CD4-positive, alpha-beta T cell treated with Interleukin-12 subunit alpha and Interleukin-12 subunit beta, for 1 hour (primary cell): ENCODE results near the gene DLG1.

Experiments used
- DNase-seq: peaks from one replicate; pipeline ENCODE4 v3.0.0-alpha.2; 2020

The DLG1 gene

DNA sequence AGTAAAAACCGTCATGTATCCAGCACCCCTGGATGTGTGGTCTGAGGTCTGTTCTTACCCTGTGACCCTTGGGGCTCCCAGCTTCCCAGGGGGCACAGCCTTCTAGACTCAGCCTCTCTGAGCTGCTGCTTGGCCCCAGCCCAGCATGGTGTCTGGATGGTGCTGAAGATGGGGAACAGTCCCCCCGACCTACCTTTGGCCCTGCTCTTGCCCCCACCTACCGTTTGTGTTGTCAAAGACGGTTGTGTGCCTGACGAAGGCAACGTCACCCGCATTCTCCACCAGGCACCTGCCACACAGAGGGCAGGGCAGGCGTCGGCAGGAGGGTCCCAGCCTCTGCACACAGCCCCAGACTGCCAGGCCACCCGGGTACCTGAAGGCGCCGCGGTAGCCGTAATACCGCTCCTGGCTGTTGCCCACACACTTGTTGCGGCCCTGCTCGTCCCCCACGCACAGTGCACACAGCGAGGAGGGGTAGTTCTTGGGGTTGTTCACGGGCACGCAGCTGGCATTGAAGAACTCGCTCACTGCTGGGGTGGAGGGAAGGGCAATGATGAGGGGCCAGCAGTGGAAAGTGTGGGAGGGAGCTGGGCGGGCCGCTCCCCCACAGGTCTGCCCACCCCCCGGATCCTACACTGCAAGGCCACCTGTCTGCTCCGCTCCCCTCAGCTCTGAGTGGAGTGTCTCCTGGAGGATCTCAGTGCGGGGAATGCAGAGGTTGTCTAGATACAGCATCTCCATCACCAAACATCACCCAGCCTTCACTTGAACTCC is 289.8 kb downstream of the DLG1 start:
- no peak for DNase-seq

- no peak for DNase-seq
Measured at GRCh38 chr3:197007953-197008352, 290.5 kb downstream of the DLG1 start.

- no peak for DNase-seq
Measured at GRCh38 chr3:197007296-197007940, 291.0 kb downstream of the DLG1 start.

DNA sequence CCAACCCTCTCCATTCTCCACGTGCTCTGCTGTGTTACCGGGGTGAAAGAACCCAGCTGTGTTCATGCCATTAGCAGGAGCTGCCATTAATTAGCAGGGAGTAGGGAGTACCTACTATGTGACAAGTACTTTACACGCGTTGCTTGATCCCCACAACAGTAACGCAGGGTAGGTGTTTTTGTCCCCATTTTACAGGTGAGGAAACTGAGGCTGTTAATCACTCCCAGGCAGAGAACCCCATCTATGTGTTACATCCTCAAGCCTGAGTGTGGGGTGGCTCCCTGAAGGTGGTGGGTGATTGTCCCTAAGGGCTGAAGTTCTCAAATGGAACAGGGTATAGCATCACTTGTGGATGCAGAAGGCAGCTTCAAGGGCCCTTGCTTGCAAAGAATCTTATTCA is 291.6 kb downstream of the DLG1 start:
- no peak for DNase-seq

- DNase-seq = no peak
Measured at GRCh38 chr3:197006446-197006845, 292.0 kb downstream of the DLG1 start.

- DNase-seq = peak; percentile 17
Measured at GRCh38 chr3:197003461-197004385, 294.7 kb downstream of the DLG1 start.

GRCh38 chr3:197002701-197003454 is 295.5 kb downstream of the DLG1 start:
- DNase-seq = peak; percentile 87

- no peak for DNase-seq
Measured at GRCh38 chr3:197001972-197002700, 296.3 kb downstream of the DLG1 start.

DNA sequence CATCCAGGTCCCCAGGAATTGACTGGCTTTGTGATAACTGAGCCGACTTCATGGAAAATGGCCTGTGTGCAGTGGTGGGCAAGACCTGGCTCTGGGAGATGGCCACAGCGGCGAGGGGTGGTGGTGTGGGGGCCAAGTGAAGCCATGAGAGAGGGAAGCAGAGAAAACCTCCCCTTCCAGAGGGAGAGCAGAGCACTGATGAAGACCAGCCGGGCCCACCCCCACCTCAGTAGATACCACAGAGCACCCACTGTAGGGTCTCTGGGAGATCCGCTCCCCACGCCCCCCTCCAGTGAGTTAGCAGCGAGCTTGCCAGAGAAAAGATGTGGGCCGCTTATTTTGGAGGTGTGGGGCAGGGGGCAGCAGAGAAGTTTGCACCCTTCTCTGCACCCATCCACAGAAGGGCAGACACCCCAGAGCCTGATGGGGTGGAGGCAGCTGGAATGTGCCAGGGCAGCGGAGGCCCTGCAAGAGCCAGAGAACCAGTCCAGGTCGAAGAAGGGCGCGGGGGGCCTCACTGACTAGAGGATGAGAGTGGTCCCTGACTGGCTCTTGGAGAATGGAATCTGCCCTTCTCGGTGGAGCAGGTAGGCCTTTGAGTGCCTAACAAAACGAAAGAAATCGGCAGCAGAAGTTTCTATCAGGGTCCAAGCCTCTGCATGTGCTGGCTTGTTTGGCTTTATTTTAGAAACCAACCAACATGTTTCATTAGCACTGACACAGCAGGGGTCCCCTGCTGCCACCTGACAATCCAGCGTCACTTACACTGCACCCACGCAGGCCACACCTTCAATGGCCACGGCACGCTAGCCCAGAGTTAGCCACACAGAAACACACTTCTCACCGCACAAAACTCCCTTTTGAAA is 297.1 kb downstream of the DLG1 start:
- no peak for DNase-seq

DNA sequence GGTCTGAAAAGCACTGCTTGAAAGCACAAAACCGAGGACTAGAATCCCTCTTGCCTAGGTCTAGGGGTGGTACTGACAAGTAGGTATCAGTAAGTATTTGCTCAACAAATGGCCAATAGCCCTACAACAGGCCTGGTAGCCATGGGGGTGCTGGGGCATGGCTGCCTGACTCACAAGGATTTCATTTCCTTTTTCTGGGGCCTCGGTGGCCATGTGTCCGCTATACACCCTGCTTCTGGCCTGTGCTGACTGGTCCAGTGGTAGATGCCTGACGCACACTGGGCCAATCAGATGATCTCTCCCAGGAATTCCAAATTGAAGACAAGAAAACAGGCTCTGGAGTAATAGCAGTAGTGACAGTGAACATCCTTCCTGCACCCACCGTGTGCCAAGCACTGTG is 298.2 kb downstream of the DLG1 start:
- no peak for DNase-seq

DNA sequence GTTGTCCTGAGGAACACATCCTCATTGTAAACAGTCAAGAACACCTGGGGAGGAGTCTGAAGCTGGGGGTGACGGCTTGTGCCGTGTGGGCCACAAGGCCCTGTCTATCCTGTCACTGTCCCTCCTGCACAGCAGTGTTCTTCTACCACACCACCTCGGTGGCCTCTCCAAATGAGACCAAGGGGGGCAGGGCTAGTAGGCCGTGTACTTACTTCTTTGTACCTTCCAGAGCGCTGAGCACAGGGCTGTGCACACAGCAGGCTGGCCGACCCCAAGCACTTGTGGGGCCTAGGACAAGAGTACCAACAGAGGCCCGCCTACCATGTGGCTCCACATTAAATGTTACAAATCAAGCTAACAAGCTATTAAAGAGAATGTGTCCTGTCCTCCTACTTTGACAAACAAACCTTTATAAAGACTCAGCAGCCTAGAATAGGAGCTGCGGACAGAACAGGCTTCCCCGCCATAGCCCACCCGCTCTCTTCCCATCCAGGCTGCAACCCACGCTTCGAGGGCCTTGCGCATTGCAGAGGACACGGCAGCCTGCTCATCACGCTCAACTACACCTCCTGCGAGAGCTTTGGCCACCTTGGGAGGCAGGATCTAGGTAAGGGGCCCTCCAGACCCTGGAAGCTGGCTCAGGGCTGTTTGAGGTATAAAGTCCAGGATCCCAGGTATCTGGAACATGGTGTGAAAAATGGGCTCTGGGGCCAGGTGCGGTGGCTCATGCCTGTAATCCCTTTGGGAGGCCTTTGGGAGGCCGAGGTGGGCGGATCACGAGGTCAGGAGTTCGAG is 299.2 kb downstream of the DLG1 start:
- DNase-seq = no peak

- no peak for DNase-seq
Measured at GRCh38 chr3:196997311-196997710, 301.1 kb downstream of the DLG1 start.

DNA sequence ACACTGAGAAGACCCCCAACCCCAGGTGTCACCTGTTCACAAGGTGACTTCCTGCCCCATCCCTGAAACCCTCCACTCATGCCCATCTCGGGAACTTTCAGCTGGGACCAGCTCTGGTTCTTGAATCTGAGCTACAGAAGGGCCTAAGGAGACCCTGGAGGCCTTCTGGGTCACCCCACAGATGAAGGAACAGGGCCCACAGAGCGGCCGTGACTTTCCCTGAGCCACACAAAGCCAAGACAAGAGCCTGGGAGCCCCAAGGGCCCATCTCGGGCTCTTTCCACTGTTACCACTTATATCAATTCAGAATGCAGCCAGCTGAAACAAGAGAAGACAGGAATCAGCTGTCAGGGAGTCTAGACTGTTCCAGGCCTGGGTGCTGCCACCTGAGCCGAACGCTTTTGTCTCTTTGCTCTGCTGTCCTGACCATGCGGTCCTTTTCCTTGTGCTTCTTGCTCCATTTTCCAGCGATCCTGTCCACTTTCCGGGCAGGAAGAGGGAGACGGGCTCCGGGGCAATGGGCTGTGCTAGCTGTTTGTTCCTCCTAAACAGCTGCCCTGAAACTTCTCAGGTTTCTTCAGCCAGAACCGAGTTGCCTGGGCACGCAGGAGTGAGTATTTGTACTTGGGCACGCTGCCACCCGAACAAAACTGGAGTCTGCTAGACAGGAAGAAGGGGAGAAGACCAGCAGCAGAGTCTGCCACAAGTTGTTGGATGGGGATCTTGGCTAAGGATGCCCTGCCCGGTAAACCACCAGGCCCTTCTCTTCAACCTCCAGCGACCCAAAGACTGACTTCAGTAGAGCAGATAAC is 301.8 kb downstream of the DLG1 start:
- no peak for DNase-seq

DNA sequence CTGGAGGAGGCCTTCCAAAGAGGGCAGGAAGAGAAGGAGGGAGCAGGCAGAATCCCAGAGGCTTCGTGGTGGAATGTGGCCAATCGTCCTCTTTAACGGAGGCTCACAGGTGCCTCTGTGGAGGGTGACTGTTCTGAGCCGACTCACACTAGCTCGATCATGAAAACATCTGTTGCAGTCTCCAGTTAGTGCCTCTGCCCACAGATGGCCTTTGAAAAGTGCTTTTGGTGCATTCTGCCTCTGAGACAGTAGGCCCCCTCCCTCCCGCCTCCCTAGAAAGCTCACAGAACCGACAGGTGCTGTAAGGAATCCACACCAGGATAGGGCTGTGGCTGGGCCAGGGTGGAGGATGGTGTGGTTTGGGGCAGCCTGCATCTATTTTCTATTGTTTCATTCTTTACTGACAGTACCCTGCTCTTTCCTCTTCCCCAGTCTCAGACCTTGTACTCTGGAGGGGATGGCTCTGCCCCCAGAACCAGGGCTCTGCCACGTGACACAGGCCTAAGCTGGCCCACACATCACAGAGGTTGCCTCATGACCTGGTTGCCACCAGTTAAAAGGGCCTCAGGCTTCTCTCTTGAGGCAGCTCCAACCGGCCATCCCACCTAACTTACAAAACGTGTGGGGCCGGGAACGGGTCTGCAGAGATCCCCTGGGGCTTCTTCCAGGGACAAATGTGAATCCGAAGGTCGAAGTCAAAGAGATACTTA is 302.6 kb downstream of the DLG1 start:
- no peak for DNase-seq

DNA sequence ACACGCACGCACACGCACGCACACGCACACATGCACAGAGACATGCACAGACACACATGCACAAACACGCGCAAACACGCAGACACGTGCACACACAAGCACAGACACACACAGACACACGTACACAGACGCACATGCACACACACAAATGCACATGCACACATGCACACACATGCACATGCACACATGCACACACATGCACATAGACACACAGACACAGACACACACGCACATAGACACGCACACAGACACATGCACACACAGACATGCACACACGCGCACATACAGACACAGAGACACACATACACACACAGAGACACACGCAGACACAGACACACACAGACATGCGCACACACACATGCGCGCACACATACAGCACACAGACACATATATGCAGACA is 303.4 kb downstream of the DLG1 start:
- no peak for DNase-seq

GRCh38 chr3:196994056-196994455 is 304.4 kb downstream of the DLG1 start:
- no peak for DNase-seq
